Loucy (cell line): ENCODE data around the gene F11.
"Not testable (repeated sequence)": the region's sequence is repeated elsewhere in the genome, so short reads cannot be mapped to it uniquely, and the experiment has no call there.

Experiments
- H2AFZ ChIP-seq: fragments of 200-600 bp; sonication (generic); 2 replicates; pipeline ENCODE4 v1.6.0; 2016; ENCODE audit warnings: antibody characterized with exemption, mild to moderate bottlenecking, low read length, moderate library complexity
- H3F3A ChIP-seq: fragments of 200-600 bp; 2 replicates; pipeline ENCODE4 v1.6.0; 2016; ENCODE audit warnings: antibody characterized with exemption, low read depth, mild to moderate bottlenecking
- H3K27me3 ChIP-seq: fragments of 200-600 bp; sonication (generic); 2 replicates; pipeline ENCODE4 v1.6.1; 2014; ENCODE audit warnings: low read length, mild to moderate bottlenecking; ENCODE audit not compliant: insufficient read depth, poor library complexity, severe bottlenecking
- H3K36me3 ChIP-seq: fragments of 200-600 bp; sonication (generic); 2 replicates; pipeline ENCODE4 v1.6.1; 2016; ENCODE audit warnings: low read length; ENCODE audit not compliant: insufficient read depth
- H3K4me1 ChIP-seq: fragments of 200-600 bp; sonication (generic); 2 replicates; pipeline ENCODE4 v1.5.1; 2014; ENCODE audit warnings: low read length, mild to moderate bottlenecking; ENCODE audit not compliant: insufficient read depth, poor library complexity, severe bottlenecking
- H3K4me2 ChIP-seq: fragments of 200-600 bp; sonication (generic); 2 replicates; pipeline ENCODE4 v1.6.0; 2014; ENCODE audit warnings: antibody characterized with exemption, low read length, low read depth, mild to moderate bottlenecking; ENCODE audit not compliant: poor library complexity, severe bottlenecking
- H3K4me3 ChIP-seq: fragments of 200-600 bp; sonication (generic); 2 replicates; pipeline ENCODE4 v1.5.1; 2014; ENCODE audit warnings: low read length, mild to moderate bottlenecking, mixed read lengths; ENCODE audit not compliant: poor library complexity, severe bottlenecking
- H3K79me2 ChIP-seq: fragments of 200-600 bp; sonication (generic); 2 replicates; pipeline ENCODE4 v1.6.1; 2014; ENCODE audit warnings: low read length; ENCODE audit not compliant: insufficient read depth
- H3K9ac ChIP-seq: fragments of 200-600 bp; sonication (generic); 2 replicates; pipeline ENCODE4 v1.6.0; 2014; ENCODE audit warnings: mild to moderate bottlenecking, low read depth, low read length, moderate library complexity; ENCODE audit not compliant: poor library complexity, severe bottlenecking
- H3K9me2 ChIP-seq: fragments of 200-600 bp; sonication (generic); replicated peaks from 2 replicates; pipeline ENCODE4 v1.6.1; 2016; ENCODE audit warnings: low read depth, low read length, mixed read lengths
- H3K9me3 ChIP-seq: fragments of 200-600 bp; sonication (generic); 2 replicates; pipeline ENCODE4 v1.6.1; 2014; ENCODE audit warnings: mild to moderate bottlenecking, antibody characterized with exemption, low read length, low read depth; ENCODE audit not compliant: insufficient read depth
- H4K20me1 ChIP-seq: fragments of 200-600 bp; sonication (generic); 2 replicates; pipeline ENCODE4 v1.6.0; 2014; ENCODE audit warnings: antibody characterized with exemption, low read length, mild to moderate bottlenecking; ENCODE audit not compliant: insufficient read depth, poor library complexity, severe bottlenecking
- EZH2phosphoT487 ChIP-seq: fragments of 200-600 bp; IDR thresholded peaks from 2 replicates; pipeline ENCODE4 v1.6.1; 2018; ENCODE audit warnings: antibody characterized with exemption, mild to moderate bottlenecking, moderate library complexity, borderline replicate concordance
- TF ChIP-seq, protein P1 (sequence below): fragments of 200-600 bp; sonication (generic); conservative IDR thresholded peaks from 2 replicates; pipeline ENCODE4 v1.5.1; 2014; ENCODE audit warnings: mild to moderate bottlenecking, antibody characterized with exemption, low read length

Gene F11

DNA sequence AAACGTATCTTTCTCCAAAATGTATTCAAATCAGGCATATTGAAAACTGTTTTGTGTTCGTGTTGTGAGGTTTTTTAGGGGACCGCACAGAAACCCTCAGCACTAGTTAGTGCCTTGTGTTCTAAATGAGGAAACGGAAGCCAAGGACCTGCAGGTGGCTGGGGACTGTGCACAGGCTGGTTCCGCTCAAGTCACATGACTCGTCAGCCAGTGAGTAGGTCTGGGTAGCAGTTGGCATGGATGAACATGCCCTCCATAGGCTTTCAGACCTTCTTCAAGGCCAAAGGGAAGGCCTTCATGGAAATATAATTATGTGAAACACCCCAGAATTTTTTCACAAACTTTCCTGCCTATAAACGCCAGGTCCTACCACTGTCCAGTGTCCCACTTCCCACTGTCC lies 1.3 kb upstream of the F11 start:
- Histone ChIP-seq H3K9me3 (no peaks in the 10 kb centered on the region; the same call in 1 of the 2 replicates), H4K20me1 (no peaks in the 10 kb centered on the region), H3K36me3 (no peaks in the 10 kb centered on the region), H3K4me1 (no peaks in the 10 kb centered on the region), H3K27me3 (no peaks in the 10 kb centered on the region), H3K9ac (no peak overlapping the region), H3F3A (no peaks in the 10 kb centered on the region), H3K79me2 (no peaks in the 10 kb centered on the region), H3K4me3 (no peak overlapping the region), H2AFZ (no peak overlapping the region), H3K4me2 (no peak overlapping the region), H3K9me2 (no peaks in the 10 kb centered on the region)
- TF ChIP-seq, protein P1, sequence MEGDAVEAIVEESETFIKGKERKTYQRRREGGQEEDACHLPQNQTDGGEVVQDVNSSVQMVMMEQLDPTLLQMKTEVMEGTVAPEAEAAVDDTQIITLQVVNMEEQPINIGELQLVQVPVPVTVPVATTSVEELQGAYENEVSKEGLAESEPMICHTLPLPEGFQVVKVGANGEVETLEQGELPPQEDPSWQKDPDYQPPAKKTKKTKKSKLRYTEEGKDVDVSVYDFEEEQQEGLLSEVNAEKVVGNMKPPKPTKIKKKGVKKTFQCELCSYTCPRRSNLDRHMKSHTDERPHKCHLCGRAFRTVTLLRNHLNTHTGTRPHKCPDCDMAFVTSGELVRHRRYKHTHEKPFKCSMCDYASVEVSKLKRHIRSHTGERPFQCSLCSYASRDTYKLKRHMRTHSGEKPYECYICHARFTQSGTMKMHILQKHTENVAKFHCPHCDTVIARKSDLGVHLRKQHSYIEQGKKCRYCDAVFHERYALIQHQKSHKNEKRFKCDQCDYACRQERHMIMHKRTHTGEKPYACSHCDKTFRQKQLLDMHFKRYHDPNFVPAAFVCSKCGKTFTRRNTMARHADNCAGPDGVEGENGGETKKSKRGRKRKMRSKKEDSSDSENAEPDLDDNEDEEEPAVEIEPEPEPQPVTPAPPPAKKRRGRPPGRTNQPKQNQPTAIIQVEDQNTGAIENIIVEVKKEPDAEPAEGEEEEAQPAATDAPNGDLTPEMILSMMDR, result no peak
- TF ChIP-seq EZH2phosphoT487, result no peak

- not testable (repeated sequence) for H3K4me2 ChIP-seq, H3F3A ChIP-seq, H3K9me2 ChIP-seq, H3K79me2 ChIP-seq, H3K4me3 ChIP-seq, H3K9ac ChIP-seq, H3K4me1 ChIP-seq, H3K27me3 ChIP-seq, H4K20me1 ChIP-seq, H3K9me3 ChIP-seq, H2AFZ ChIP-seq, H3K36me3 ChIP-seq
Measured at GRCh38 chr4:186265250-186265649, 739 bp upstream of the F11 start.

GRCh38 chr4:186266729-186267456 lies 904 bp downstream of the F11 start:
- no peaks in the 10 kb centered on the region for H3F3A ChIP-seq

More at GRCh38 chr4:186266729-186267456, 904 bp downstream of the F11 start:
- TF ChIP-seq, protein P1, result no peak
- no peak for TF ChIP-seq EZH2phosphoT487
- Histone ChIP-seq H3K4me3 (no peak overlapping the region), H4K20me1 (no peaks in the 10 kb centered on the region), H2AFZ (no peak overlapping the region), H3K36me3 (no peaks in the 10 kb centered on the region), H3K9ac (no peak overlapping the region), H3K4me1 (no peaks in the 10 kb centered on the region), H3K9me2 (no peaks in the 10 kb centered on the region), H3K79me2 (no peaks in the 10 kb centered on the region), H3K27me3 (no peaks in the 10 kb centered on the region), H3K9me3 (no peaks in the 10 kb centered on the region; the same call in 1 of the 2 replicates), H3K4me2 (no peak overlapping the region)
